HEK293T (cell line): ENCODE measurements around the gene PLEKHO2.

Experiments used
- CTCF ChIA-PET: fragments of 350-600 bp; formaldehyde crosslinking; extraction: SDS; loops from one replicate; lab custom pipeline; 2021; ENCODE audit warnings: antibody characterized with exemption, inconsistent platforms; lab: Yijun Ruan, JAX
- POLR2A ChIA-PET: fragments of 350-600 bp; formaldehyde crosslinking; extraction: SDS; loops from one replicate; lab custom pipeline; 2020; ENCODE audit warnings: antibody characterized with exemption, inconsistent platforms; lab: Yijun Ruan, JAX
- DNase-seq: peaks from one replicate; pipeline ENCODE4 v3.0.0; 2012; ENCODE audit warnings: mixed read lengths; ENCODE audit errors: extremely low spot score
- ARNT ChIP-seq: fragments of 450-650 bp; IDR thresholded peaks from 2 replicates; pipeline ENCODE4 v1.6.1; 2017; ENCODE audit warnings: mild to moderate bottlenecking
- BHLHE40 ChIP-seq: fragments of 450-650 bp; IDR thresholded peaks from 2 replicates; pipeline ENCODE4 v1.6.1; 2016; ENCODE audit warnings: mild to moderate bottlenecking, moderate library complexity, borderline replicate concordance
- CTBP1 ChIP-seq: fragments of 450-650 bp; IDR thresholded peaks from 2 replicates; pipeline ENCODE4 v1.6.1; 2016; ENCODE audit warnings: borderline replicate concordance
- ELF4 ChIP-seq: fragments of 450-650 bp; IDR thresholded peaks from 2 replicates; pipeline ENCODE4 v1.6.1; 2017; ENCODE audit warnings: antibody characterized with exemption
- FOXA1 ChIP-seq: fragments of 450-650 bp; IDR thresholded peaks from 2 replicates; pipeline ENCODE4 v1.6.1; 2016; ENCODE audit warnings: mild to moderate bottlenecking
- FOXK2 ChIP-seq: fragments of 450-650 bp; IDR thresholded peaks from 2 replicates; pipeline ENCODE4 v1.6.1; 2016; ENCODE audit warnings: mild to moderate bottlenecking
- FOXM1 ChIP-seq: fragments of 450-650 bp; IDR thresholded peaks from 2 replicates; pipeline ENCODE4 v1.6.1; 2017; ENCODE audit warnings: mild to moderate bottlenecking, borderline replicate concordance
- HDGF ChIP-seq: fragments of 450-650 bp; IDR thresholded peaks from 2 replicates; pipeline ENCODE4 v1.6.1; 2017; ENCODE audit warnings: antibody characterized with exemption, borderline replicate concordance
- L3MBTL2 ChIP-seq: fragments of 450-650 bp; conservative IDR thresholded peaks from 2 replicates; pipeline ENCODE4 v1.6.1; 2016; ENCODE audit warnings: mild to moderate bottlenecking
- LEF1 ChIP-seq: fragments of 450-650 bp; IDR thresholded peaks from 2 replicates; pipeline ENCODE4 v1.6.1; 2017; ENCODE audit warnings: mild to moderate bottlenecking, borderline replicate concordance
- NFRKB ChIP-seq: fragments of 450-650 bp; IDR thresholded peaks from 2 replicates; pipeline ENCODE4 v1.6.1; 2016; ENCODE audit warnings: mild to moderate bottlenecking, moderate library complexity
- SP1 ChIP-seq: fragments of 450-650 bp; IDR thresholded peaks from 2 replicates; pipeline ENCODE4 v1.6.1; 2017
- SUZ12 ChIP-seq: fragments of 450-650 bp; IDR thresholded peaks from 2 replicates; pipeline ENCODE4 v1.6.1; 2016; ENCODE audit warnings: mild to moderate bottlenecking
- TARDBP ChIP-seq: fragments of 450-650 bp; IDR thresholded peaks from 2 replicates; pipeline ENCODE4 v1.6.1; 2016
- ZNF384 ChIP-seq: fragments of 450-650 bp; IDR thresholded peaks from 2 replicates; pipeline ENCODE4 v1.6.1; 2016
- TF ChIP-seq, protein P1 (sequence below): fragments of 450-650 bp; IDR thresholded peaks from 2 replicates; pipeline ENCODE4 v1.6.1; 2016

Gene PLEKHO2

GRCh38 chr15:64824929-64825430 is 16.7 kb upstream of the PLEKHO2 start:
- DNase-seq, result no peak
- TF ChIP-seq SP1 (no peak), NFRKB (no peak)
- ChIA-PET CTCF (no interaction called here), POLR2A (interaction anchor here (0.9 to 1.7 kb wide), 7 partner anchors 9 to 82 kb away, joined by 3 to 4 read pairs (median 4); no protein-coding TSS in a partner anchor)

DNA sequence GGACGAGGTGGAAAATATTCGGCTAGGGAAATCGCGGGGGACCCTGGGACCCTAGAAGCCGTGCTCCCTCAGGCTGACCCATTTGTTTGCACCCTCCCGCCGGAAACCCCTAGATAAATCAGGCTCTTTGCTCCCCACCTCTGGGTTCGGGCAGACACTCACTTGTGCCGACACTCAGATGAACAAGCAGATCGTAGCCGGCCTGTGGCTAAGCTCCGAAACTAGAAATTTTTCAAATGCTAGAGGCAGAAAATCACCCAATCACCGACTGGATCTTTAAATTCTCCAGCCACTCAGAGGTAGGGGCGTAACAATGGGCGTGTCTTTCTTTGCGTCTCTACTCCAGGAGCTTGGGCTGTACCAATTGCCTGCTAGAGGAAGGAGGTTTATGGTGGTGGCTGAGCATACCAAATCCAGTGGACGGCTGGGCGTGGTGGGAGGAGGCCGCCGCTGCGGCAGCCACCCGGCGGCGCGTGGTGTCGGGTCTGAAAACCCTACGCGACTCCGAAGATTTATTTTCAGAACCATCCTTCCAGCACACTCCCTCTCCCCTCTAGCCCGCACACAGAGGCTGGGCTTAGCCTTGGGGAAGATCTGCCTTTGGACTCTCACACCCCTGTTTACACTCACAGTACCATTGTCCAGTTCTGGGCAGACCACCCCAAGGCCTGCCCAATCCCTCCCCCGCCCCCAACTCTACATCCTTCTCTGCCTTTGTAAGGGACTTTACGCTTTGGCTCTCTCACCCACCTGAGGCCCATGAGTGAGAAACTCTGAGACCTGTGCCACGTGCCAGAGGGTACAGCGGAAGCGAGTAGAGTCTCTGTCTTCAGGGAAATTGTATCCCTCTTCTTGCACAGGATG is 16.1 kb upstream of the PLEKHO2 start, which contains the start of gene PIF1:
TSS of gene PIF1 (minus strand) at position 217 of the 864 bp plus-strand sequence. CDS start 1,312 bp downstream, outside the sequence.
- ChIA-PET POLR2A (interaction anchor here (0.7 to 1.7 kb wide), 8 partner anchors 8 to 83 kb away, joined by 3 to 4 read pairs (median 4); no protein-coding TSS in a partner anchor), CTCF (interaction anchor here (0.6 kb wide), 1 partner anchor 16 kb away, joined by 4 read pairs; no protein-coding TSS in a partner anchor)
- 0 out of 2 replicates have a peak, but pooled peaks have one; percentile 22 for TF ChIP-seq ELF4
- peak; percentile 64 for TF ChIP-seq L3MBTL2
- peak; percentile 58; the same call in 1 of the 2 replicates for TF ChIP-seq BHLHE40
- TF ChIP-seq LEF1, result no peak
- TF ChIP-seq FOXM1, result peak; percentile 95
- peak; percentile 85 for DNase-seq

DNA sequence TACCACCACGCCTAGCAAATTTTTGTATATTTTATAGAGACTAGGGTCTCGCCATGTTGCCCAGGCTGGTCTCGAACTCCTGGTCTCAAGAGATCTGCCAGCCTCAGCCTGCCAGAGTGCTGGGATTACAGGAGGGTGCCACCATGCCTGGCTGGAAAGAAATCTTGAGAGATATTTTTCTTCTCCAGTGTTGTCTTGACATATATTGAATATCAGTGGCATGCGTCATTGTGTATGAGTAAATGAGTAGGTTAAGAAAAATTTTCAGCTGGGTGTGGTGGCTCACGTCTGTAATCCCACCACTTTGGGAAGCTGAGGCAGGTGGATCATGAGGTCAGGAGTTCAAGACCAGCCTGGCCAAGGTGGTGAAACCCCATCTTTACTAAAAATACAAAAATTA is 12.7 kb upstream of the PLEKHO2 start:
- CTCF ChIA-PET, result no interaction called here
- no peak for DNase-seq
- TF ChIP-seq FOXK2 (no peak), SUZ12 (no peak), ARNT (no peak), HDGF (no peak), CTBP1 (no peak), SP1 (no peak), BHLHE40 (no peak), NFRKB (no peak)
- POLR2A ChIA-PET, result no interaction called here

DNA sequence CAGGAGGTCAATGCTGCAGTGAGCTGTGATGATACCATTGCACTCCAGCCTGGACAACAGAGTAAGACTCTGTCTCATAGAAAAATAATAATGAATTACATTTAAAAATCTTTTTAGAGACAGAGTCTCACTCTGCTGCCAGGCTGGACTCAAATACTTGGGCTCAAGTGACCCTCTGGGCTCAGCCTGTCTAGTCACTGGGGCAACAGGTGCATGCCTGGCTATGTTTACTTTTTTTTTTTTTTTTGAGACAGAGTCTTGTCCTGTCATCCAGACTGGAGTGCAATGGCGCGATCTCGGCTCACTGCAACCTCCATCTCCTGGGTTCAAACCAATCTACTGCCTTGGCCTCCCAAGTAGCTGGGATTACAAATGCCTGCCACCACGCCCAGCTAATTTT is 8.0 kb upstream of the PLEKHO2 start:
- ChIA-PET POLR2A (interaction anchor here (1.0 kb wide), 1 partner anchor 8 kb away, joined by 4 read pairs; the partner anchor contains the start of gene PIF1), CTCF (no interaction called here)
- DNase-seq, result no peak
- no peak for TF ChIP-seq HDGF
- no peak for TF ChIP-seq FOXK2
- no peak for TF ChIP-seq SUZ12
- no peak for TF ChIP-seq FOXA1
- TF ChIP-seq L3MBTL2, result no peak
- no peak for TF ChIP-seq ARNT
- TF ChIP-seq ELF4, result no peak
- TF ChIP-seq LEF1, result no peak
- TF ChIP-seq BHLHE40, result no peak
- TF ChIP-seq NFRKB, result no peak
- no peak for TF ChIP-seq SP1
- TF ChIP-seq, protein P1, sequence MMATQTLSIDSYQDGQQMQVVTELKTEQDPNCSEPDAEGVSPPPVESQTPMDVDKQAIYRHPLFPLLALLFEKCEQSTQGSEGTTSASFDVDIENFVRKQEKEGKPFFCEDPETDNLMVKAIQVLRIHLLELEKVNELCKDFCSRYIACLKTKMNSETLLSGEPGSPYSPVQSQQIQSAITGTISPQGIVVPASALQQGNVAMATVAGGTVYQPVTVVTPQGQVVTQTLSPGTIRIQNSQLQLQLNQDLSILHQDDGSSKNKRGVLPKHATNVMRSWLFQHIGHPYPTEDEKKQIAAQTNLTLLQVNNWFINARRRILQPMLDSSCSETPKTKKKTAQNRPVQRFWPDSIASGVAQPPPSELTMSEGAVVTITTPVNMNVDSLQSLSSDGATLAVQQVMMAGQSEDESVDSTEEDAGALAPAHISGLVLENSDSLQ, result no peak
- no peak for TF ChIP-seq FOXM1
- TF ChIP-seq CTBP1, result no peak

- ChIA-PET CTCF (interaction anchor here (0.6 kb wide), 1 partner anchor 111 kb away, joined by 5 read pairs; no protein-coding TSS in a partner anchor), POLR2A (interaction anchor here (1.0 kb wide), 1 partner anchor 11 kb away, joined by 4 read pairs; the partner anchor contains the start of gene PIF1)
- TF ChIP-seq ELF4, result no peak
- TF ChIP-seq LEF1, result no peak
- no peak for TF ChIP-seq SUZ12
- TF ChIP-seq TARDBP, result no peak
- TF ChIP-seq CTBP1, result no peak
- TF ChIP-seq FOXA1, result no peak
- TF ChIP-seq NFRKB, result no peak
- TF ChIP-seq, protein P1, result no peak
- no peak for TF ChIP-seq BHLHE40
- TF ChIP-seq ARNT, result no peak
- no peak for TF ChIP-seq FOXM1
- no peak for TF ChIP-seq L3MBTL2
- TF ChIP-seq ZNF384, result no peak
- TF ChIP-seq HDGF, result no peak
- no peak for DNase-seq
These were observed 5.6 kb upstream of the PLEKHO2 start for GRCh38 chr15:64836023-64836536.

DNA sequence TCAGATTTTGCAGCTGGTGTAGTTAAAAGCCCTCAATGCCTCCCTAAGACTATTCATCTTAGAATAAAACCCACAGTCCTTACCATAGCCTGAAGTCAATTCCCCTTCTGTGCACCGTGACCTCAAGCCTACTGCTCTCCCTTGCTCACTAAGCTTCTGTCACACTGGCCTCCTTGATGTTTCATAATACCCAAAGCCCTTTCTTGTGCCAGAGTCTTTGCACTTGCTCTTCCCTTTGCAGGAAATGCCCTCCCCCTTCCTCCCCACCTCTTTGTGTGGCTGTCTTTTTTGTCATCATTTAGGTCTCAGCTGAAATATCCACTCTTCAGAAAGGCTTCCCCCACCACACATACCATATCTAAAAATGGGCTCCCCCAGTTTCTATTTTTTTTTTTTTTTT is 4.2 kb upstream of the PLEKHO2 start:
- DNase-seq, result no peak
- POLR2A ChIA-PET, result no interaction called here
- CTCF ChIA-PET, result interaction anchor here (0.7 kb wide), 1 partner anchor 152 kb away, joined by 3 read pairs; the partner anchor contains the start of gene SPG21
- TF ChIP-seq SP1 (no peak), FOXK2 (no peak), HDGF (no peak), ZNF384 (no peak), CTBP1 (no peak), LEF1 (no peak), SUZ12 (no peak)
